Left lung (tissue), 10 donors: ENCODE measurements around the gene AGAP1. TPM values are rescaled to one million over a fixed set of nuclear protein-coding genes. Genes with fewer than 3 reads are reported as not detected.

Experiments
- ATAC-seq: fragments of 200-7000 bp; cut with Tn5 transposase; one replicate; pipeline ENCODE4 v1.9.1; 2020; ENCODE audit warnings: moderate library complexity
- DNase-seq, 4 donors: peaks; one replicate each; pipeline ENCODE4 v3.0.0-alpha.2; 2013 to 2020
- H3K27ac ChIP-seq, 2 donors: fragments of 200-600 bp; sonication (generic) in 1 of 2; one replicate each; pipeline versions ENCODE4 v1.5.0 to v1.8.0; 2020 to 2021
- H3K27me3 ChIP-seq, 2 donors: fragments of 200-600 bp; sonication (generic) in 1 of 2; one replicate each; pipeline versions ENCODE4 v1.5.0 to v1.8.0; 2020 to 2021
- H3K36me3 ChIP-seq, 2 donors: fragments of 200-600 bp; sonication (generic) in 1 of 2; one replicate each; pipeline versions ENCODE4 v1.5.0 to v1.8.0; 2020 to 2021
- H3K4me1 ChIP-seq, 2 donors: fragments of 200-600 bp; one replicate each; pipeline ENCODE4 v1.8.0; 2021
- H3K4me3 ChIP-seq, 2 donors: fragments of 200-600 bp; sonication (generic) in 1 of 2; one replicate each; pipeline versions ENCODE4 v1.5.0 to v1.8.0; 2020 to 2021; ENCODE audit warnings: mild to moderate bottlenecking in 1 of 2
- H3K9me3 ChIP-seq, 2 donors: fragments of 200-600 bp; sonication (generic) in 1 of 2; one replicate each; pipeline versions ENCODE4 v1.5.0 to v1.8.0; 2020 to 2021
- CTCF ChIP-seq, 2 donors: fragments of 200-600 bp; sonication (generic) in 1 of 2; IDR thresholded peaks; one replicate each; pipeline versions ENCODE4 v1.5.0 to v1.8.0; 2021; ENCODE audit warnings: antibody characterized with exemption in 2 of 2
- intact Hi-C, 2 donors: fragments of 100-400 bp; cut with DNase I; formaldehyde crosslinking; loops; one replicate each; pipeline versions ENCODE4 v1.11.2 to v1.14.2; 2022
- polyA plus RNA-seq, 6 donors: library from polyadenylated mRNA; unstranded; fragments of 120-200 nt; gene quantifications; one replicate each; pipeline ENCODE4 v1.2.1, GENCODE V29; 2013; ENCODE audit not compliant: insufficient read length in 6 of 6
- total RNA-seq, 2 donors: library from RNA; stranded (reverse); fragmentation: NEBNext Ultra II Directional; extraction: Animal tissue kit (Norgen Biotek cat#: 25700); gene quantifications; one replicate each; pipeline ENCODE4 v1.2.1, GENCODE V29; 2021
- donor health status: DM: no; HTN: yes; CAD: no.
- donor health status: DM: no; HTN: no; CAD: no.

The AGAP1 gene
- total and polyA plus RNA-seq, 8 donors, result 13.1 to 25.4 (median 22.4) TPM

GRCh38 chr2:235568431-235568830 is 74.6 kb downstream of the AGAP1 start:
- DNase-seq (no peak), ATAC-seq (no peak)
- H3K36me3 ChIP-seq, result no peaks in the 10 kb centered on the region
- H3K27ac ChIP-seq, result no peak overlapping the region
- H3K27me3 ChIP-seq, result no peaks in the 10 kb centered on the region
- intact Hi-C loops, result no loop called here
- peaks cover 0 to 12% of the 10 kb centered on the region in 2 donors for H3K9me3 ChIP-seq
- TF ChIP-seq CTCF (IDR thresholded peaks at IDR 0.05), result no peak
- no peak overlapping the region for H3K4me3 ChIP-seq
- peaks cover 0 to 5% of the 10 kb centered on the region in 2 donors for H3K4me1 ChIP-seq

GRCh38 chr2:235569837-235570236 is 76.0 kb downstream of the AGAP1 start:
- intact Hi-C loops, result no loop called here

GRCh38 chr2:235570256-235570655 is 76.4 kb downstream of the AGAP1 start:
- no peak for TF ChIP-seq CTCF (IDR thresholded peaks at IDR 0.05)
- no peak for ATAC-seq
- DNase-seq, result no peak
- no peaks in the 10 kb centered on the region for H3K36me3 ChIP-seq
- H3K4me1 ChIP-seq, result peaks cover 0 to 9% of the 10 kb centered on the region in 2 donors
- H3K9me3 ChIP-seq, result peaks cover 0 to 12% of the 10 kb centered on the region in 2 donors
- no peak overlapping the region for H3K27ac ChIP-seq
- intact Hi-C loops, result no loop called here
- no peak overlapping the region for H3K4me3 ChIP-seq
- H3K27me3 ChIP-seq, result no peaks in the 10 kb centered on the region

More at GRCh38 chr2:235569837-235570236, 76.0 kb downstream of the AGAP1 start:
- no peaks in the 10 kb centered on the region for H3K36me3 ChIP-seq
- TF ChIP-seq CTCF (IDR thresholded peaks at IDR 0.05), result no peak
- no peak overlapping the region for H3K27ac ChIP-seq
- no peak for ATAC-seq
- H3K9me3 ChIP-seq, result peaks cover 0 to 12% of the 10 kb centered on the region in 2 donors
- H3K4me1 ChIP-seq, result peaks cover 0 to 9% of the 10 kb centered on the region in 2 donors
- H3K4me3 ChIP-seq, result no peak overlapping the region
- no peak for DNase-seq
- H3K27me3 ChIP-seq, result no peaks in the 10 kb centered on the region

GRCh38 chr2:235570966-235571692 is 77.3 kb downstream of the AGAP1 start:
- no peaks in the 10 kb centered on the region for H3K36me3 ChIP-seq
- peaks cover 0 to 12% of the 10 kb centered on the region in 2 donors for H3K9me3 ChIP-seq
- no peaks in the 10 kb centered on the region for H3K27me3 ChIP-seq
- intact Hi-C loops, result no loop called here
- ATAC-seq, result no peak
- no peak overlapping the region for H3K27ac ChIP-seq
- TF ChIP-seq CTCF (IDR thresholded peaks at IDR 0.05), result no peak
- no peak overlapping the region for H3K4me3 ChIP-seq
- peaks cover 0 to 9% of the 10 kb centered on the region in 2 donors for H3K4me1 ChIP-seq
- no peak for DNase-seq

- no peak for ATAC-seq
- peaks cover 0 to 9% of the 10 kb centered on the region in 2 donors for H3K4me1 ChIP-seq
- no peak overlapping the region for H3K27ac ChIP-seq
- DNase-seq, result no peak
- no peaks in the 10 kb centered on the region for H3K36me3 ChIP-seq
- H3K27me3 ChIP-seq, result no peaks in the 10 kb centered on the region
- no peak overlapping the region for H3K4me3 ChIP-seq
- H3K9me3 ChIP-seq, result peaks cover 0 to 12% of the 10 kb centered on the region in 2 donors
- no peak for TF ChIP-seq CTCF (IDR thresholded peaks at IDR 0.05)
- intact Hi-C loops, result no loop called here
Observed at GRCh38 chr2:235572592-235572991, 78.7 kb downstream of the AGAP1 start.
